Measurements from ENCODE around the gene ZNF827. TPM values are rescaled to one million over a fixed set of nuclear protein-coding genes. Genes with fewer than 3 reads are reported as not detected.

Gene ZNF827
- total and polyA plus RNA-seq, 10 donors, result 3.3 to 31.6 (median 16.1) TPM

GRCh38 chr4:145786830-145787229 is 151.8 kb downstream of the ZNF827 start:
- WGBS, 5 donors, result 45 to 97% (median 81%) methylated on average over 5 of the region's 5 CpGs

GRCh38 chr4:145786261-145786660 is 152.4 kb downstream of the ZNF827 start:
- peaks cover 0 to 10% (median 0%) of the 10 kb centered on the region in 6 donors for H3K36me3 ChIP-seq
- H3K27me3 ChIP-seq (replicated peaks in 1 of 7), result no peaks in the 10 kb centered on the region
- intact Hi-C loops (cut with DNase I; ENCODE audit: low total_unique reads), result no loop called here
- DNase-seq, result no peak
- TF ChIP-seq POLR2AphosphoS5 (IDR thresholded peaks at IDR 0.05) (no peak), CTCF (IDR thresholded peaks at IDR 0.05 in 8 of 11, conservative IDR thresholded peaks at IDR 0.05 in 3 of 11) (no peak), POLR2A (IDR thresholded peaks at IDR 0.05) (no peak)
- peaks cover 0 to 4% (median 0%) of the 10 kb centered on the region in 6 donors for H3K4me1 ChIP-seq
- no peak overlapping the region for H3K4me3 ChIP-seq
- H3K27ac ChIP-seq, result peak overlapping the region in 3 of 8 donors; percentile 12 to 42 (median 39)
- WGBS, 5 donors, result 86 to 97% (median 92%) methylated on average over 2 of the region's 2 CpGs
- H3K9me3 ChIP-seq, result peaks cover 0 to 10% (median 2%) of the 10 kb centered on the region in 8 donors

More at GRCh38 chr4:145786830-145787229, 151.8 kb downstream of the ZNF827 start:
- no peaks in the 10 kb centered on the region for H3K27me3 ChIP-seq (replicated peaks in 1 of 7)
- H3K9me3 ChIP-seq, result peaks cover 0 to 10% (median 2%) of the 10 kb centered on the region in 8 donors
- no peak for TF ChIP-seq POLR2A (IDR thresholded peaks at IDR 0.05)
- no peak for TF ChIP-seq POLR2AphosphoS5 (IDR thresholded peaks at IDR 0.05)
- TF ChIP-seq CTCF (IDR thresholded peaks at IDR 0.05 in 8 of 11, conservative IDR thresholded peaks at IDR 0.05 in 3 of 11), result no peak
- H3K4me3 ChIP-seq, result no peak overlapping the region
- intact Hi-C loops (cut with DNase I; ENCODE audit: low total_unique reads), result no loop called here
- H3K36me3 ChIP-seq, result peaks cover 0 to 9% (median 0%) of the 10 kb centered on the region in 6 donors
- H3K27ac ChIP-seq, result no peak overlapping the region
- H3K4me1 ChIP-seq, result peaks cover 0 to 4% (median 0%) of the 10 kb centered on the region in 6 donors
- no peak for DNase-seq

GRCh38 chr4:145785391-145786008 is 153.1 kb downstream of the ZNF827 start:
- peaks cover 0 to 10% (median 0%) of the 10 kb centered on the region in 6 donors for H3K36me3 ChIP-seq
- TF ChIP-seq POLR2AphosphoS5 (IDR thresholded peaks at IDR 0.05), result no peak
- no peak for TF ChIP-seq CTCF (IDR thresholded peaks at IDR 0.05 in 8 of 11, conservative IDR thresholded peaks at IDR 0.05 in 3 of 11)
- TF ChIP-seq POLR2A (IDR thresholded peaks at IDR 0.05), result no peak
- 54 to 77% (median 69%) methylated on average over 2 of the region's 2 CpGs for WGBS, 5 donors
- H3K9me3 ChIP-seq, result peaks cover 0 to 10% (median 2%) of the 10 kb centered on the region in 8 donors
- H3K27ac ChIP-seq, result peak overlapping the region in 3 of 8 donors; percentile 12 to 42 (median 39)
- H3K4me3 ChIP-seq, result no peak overlapping the region
- peaks cover 0 to 4% (median 0%) of the 10 kb centered on the region in 6 donors for H3K4me1 ChIP-seq
- intact Hi-C loops (cut with DNase I; ENCODE audit: low total_unique reads), result no loop called here
- H3K27me3 ChIP-seq (replicated peaks in 1 of 7), result no peaks in the 10 kb centered on the region
- no peak for DNase-seq

- Histone ChIP-seq H3K9me3 (peaks cover 0 to 10% (median 2%) of the 10 kb centered on the region in 8 donors), H3K27ac (no peak overlapping the region), H3K4me1 (peaks cover 0 to 4% (median 0%) of the 10 kb centered on the region in 6 donors), H3K4me3 (no peak overlapping the region), H3K27me3 (replicated peaks in 1 of 7) (no peaks in the 10 kb centered on the region), H3K36me3 (peaks cover 0 to 17% (median 2%) of the 10 kb centered on the region in 6 donors)
- DNase-seq, result no peak
- intact Hi-C loops (cut with DNase I; ENCODE audit: low total_unique reads), result no loop called here
- 72 to 88% (median 83%) methylated on average over 2 of the region's 2 CpGs for WGBS, 5 donors
- no peak for TF ChIP-seq CTCF (IDR thresholded peaks at IDR 0.05 in 8 of 11, conservative IDR thresholded peaks at IDR 0.05 in 3 of 11)
- TF ChIP-seq POLR2A (IDR thresholded peaks at IDR 0.05), result no peak
Measured at GRCh38 chr4:145784036-145784435, 154.6 kb downstream of the ZNF827 start.

Measured in spleen (tissue), 11 donors.